ENCODE measurements around the gene SETBP1.

DNA sequence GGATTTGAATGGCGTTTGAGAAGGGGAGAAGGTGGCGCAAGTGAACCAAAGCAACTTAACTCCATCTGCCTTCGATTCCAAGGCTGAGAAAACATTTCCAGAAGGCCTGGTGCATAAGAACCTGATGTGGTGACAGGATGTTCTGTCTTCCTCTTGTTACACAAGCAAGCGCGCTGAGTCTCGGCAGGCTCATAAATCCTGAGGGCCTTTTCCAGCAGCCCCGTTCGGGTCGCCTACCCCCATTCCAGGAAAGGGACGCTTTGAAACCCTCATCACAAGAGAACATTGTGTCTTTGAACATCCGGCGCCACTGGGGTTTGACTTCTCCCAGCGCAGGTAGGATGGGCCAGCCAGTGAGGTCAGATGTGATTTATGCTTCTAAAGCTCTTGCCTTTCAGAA is 403.5 kb downstream of the SETBP1 start:
- TF ChIP-seq, protein P1, sequence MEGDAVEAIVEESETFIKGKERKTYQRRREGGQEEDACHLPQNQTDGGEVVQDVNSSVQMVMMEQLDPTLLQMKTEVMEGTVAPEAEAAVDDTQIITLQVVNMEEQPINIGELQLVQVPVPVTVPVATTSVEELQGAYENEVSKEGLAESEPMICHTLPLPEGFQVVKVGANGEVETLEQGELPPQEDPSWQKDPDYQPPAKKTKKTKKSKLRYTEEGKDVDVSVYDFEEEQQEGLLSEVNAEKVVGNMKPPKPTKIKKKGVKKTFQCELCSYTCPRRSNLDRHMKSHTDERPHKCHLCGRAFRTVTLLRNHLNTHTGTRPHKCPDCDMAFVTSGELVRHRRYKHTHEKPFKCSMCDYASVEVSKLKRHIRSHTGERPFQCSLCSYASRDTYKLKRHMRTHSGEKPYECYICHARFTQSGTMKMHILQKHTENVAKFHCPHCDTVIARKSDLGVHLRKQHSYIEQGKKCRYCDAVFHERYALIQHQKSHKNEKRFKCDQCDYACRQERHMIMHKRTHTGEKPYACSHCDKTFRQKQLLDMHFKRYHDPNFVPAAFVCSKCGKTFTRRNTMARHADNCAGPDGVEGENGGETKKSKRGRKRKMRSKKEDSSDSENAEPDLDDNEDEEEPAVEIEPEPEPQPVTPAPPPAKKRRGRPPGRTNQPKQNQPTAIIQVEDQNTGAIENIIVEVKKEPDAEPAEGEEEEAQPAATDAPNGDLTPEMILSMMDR (IDR thresholded peaks at IDR 0.05; ENCODE audit: low read length): no peak
- no peak for TF ChIP-seq EZH2 (IDR thresholded peaks at IDR 0.05; ENCODE audit: borderline replicate concordance, low read length)
